Ovary (tissue), 3 donors: ENCODE data around the gene GIMAP8.

Source experiments
- EP300 ChIP-seq: sonication (generic); formaldehyde crosslinking; IDR thresholded peaks from one replicate; pipeline ENCODE4 v1.6.1; 2017; ENCODE audit warnings: antibody characterized with exemption
- TF ChIP-seq, protein P1 (sequence below), 3 donors: fragments of 450-650 bp in 2 of 3; fragments of 200-600 bp in 1 of 3; IDR thresholded peaks; one replicate each; pipeline versions ENCODE4 v1.5.1 to v1.8.0; 2016 to 2022; ENCODE audit warnings: antibody characterized with exemption in 3 of 3, mild to moderate bottlenecking in 1 of 3
- donor health status: DM: no; HTN: no; CAD: no.

DNA sequence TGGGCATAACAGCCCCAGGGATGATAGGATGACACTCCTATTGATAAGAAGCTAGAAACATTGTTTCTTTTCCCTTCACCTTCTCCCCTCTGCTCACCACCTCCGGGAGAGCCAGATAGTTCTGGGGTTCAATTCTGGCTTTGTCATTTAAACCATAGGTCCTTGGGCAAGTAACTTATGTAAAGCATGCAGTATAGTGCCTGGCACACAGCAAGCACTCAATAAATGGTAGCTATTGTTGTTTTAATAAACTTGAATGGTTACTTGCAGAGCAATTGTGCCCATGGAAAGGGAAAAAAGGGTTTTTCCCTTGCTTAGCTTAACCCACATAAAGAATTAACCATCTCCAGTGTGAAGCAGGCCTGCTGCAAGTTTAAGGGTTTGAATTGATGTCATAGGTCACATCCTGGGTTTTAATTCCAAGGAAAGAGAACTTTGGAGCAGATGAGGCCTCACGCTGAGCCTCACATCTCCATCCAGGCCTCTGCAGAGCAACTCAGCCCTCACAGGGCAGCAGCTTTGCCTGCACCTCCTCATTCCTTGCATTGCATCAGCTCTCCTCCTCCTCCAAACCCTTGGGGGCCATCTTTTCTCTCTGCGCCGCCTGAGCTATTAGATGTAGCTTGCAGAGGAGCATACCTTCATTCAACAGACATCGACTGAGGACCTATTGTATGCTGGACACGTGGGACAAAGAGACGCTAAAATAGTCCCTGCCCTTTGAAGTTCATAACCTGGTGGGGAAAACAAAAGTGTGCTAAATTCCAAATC, 48.4 kb upstream of the GIMAP8 start:
- TF ChIP-seq, protein P1, sequence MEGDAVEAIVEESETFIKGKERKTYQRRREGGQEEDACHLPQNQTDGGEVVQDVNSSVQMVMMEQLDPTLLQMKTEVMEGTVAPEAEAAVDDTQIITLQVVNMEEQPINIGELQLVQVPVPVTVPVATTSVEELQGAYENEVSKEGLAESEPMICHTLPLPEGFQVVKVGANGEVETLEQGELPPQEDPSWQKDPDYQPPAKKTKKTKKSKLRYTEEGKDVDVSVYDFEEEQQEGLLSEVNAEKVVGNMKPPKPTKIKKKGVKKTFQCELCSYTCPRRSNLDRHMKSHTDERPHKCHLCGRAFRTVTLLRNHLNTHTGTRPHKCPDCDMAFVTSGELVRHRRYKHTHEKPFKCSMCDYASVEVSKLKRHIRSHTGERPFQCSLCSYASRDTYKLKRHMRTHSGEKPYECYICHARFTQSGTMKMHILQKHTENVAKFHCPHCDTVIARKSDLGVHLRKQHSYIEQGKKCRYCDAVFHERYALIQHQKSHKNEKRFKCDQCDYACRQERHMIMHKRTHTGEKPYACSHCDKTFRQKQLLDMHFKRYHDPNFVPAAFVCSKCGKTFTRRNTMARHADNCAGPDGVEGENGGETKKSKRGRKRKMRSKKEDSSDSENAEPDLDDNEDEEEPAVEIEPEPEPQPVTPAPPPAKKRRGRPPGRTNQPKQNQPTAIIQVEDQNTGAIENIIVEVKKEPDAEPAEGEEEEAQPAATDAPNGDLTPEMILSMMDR (IDR thresholded peaks at IDR 0.05) = no peak
- no peak for TF ChIP-seq EP300
